ENCODE results near the gene ADAR.
"Not testable (repeated sequence)": the region's sequence is repeated elsewhere in the genome, so short reads cannot be mapped to it uniquely, and the experiment has no call there.

GRCh38 chr1:154644724-154645123 lies 36.7 kb upstream of the ADAR start:
- not testable (repeated sequence) for TF ChIP-seq CTCF, POLR2A (IDR thresholded peaks at IDR 0.05)
